ENCODE results near the gene NLRP5. TPM values are rescaled to one million over a fixed set of nuclear protein-coding genes. Genes with fewer than 3 reads are reported as not detected.

Gene NLRP5
- total and polyA plus RNA-seq, 2 experiments from 2014 or later = not detected

GRCh38 chr19:56110515-56111448 is 124.2 kb downstream of the NLRP5 start:
- TF ChIP-seq EZH2 (IDR thresholded peaks at IDR 0.05; ENCODE audit: insufficient read depth, poor library complexity, severe bottlenecking) (no peak), EZH2phosphoT487 (IDR thresholded peaks at IDR 0.05; ENCODE audit: insufficient read depth, low read depth) (no peak)
- DNase-seq = no peak
- Histone ChIP-seq H3K4me2 (ENCODE audit: unreplicated experiment) (no peak overlapping the region), H3K27ac (no peak overlapping the region), H3K27me3 (replicated peaks; ENCODE audit: insufficient read depth) (no peaks in the 10 kb centered on the region), H3K9me2 (ENCODE audit: insufficient read depth) (no peaks in the 10 kb centered on the region), H2AFZ (no peak overlapping the region), H4K20me1 (ENCODE audit: insufficient read depth) (no peaks in the 10 kb centered on the region; the same call in 1 of the 2 replicates), H3K4me3 (no peak overlapping the region), H3K9ac (no peak overlapping the region), H3K9me3 (ENCODE audit: low read depth) (no peaks in the 10 kb centered on the region), H3F3A (ENCODE audit: insufficient read depth) (no peaks in the 10 kb centered on the region), H3K4me1 (ENCODE audit: insufficient read depth) (peaks cover 13% of the 10 kb centered on the region), H3K79me2 (ENCODE audit: insufficient read depth) (peaks cover 100% of the 10 kb centered on the region), H3K36me3 (ENCODE audit: low read depth) (no peaks in the 10 kb centered on the region)
- 81 to 82% methylated on average over 12 of the region's 12 CpGs for WGBS, 2 experiments (ENCODE audit: low coverage in 1 of 2, low lambda C conversion rate in 2 of 2, missing lambda C conversion rate in 2 of 2)
- in situ Hi-C loops (cut with MboI) = no loop called here

Small RNA genes lying within 50 kb of the gene (small RNA-seq; reads per million reads assigned to genes)
- not detected for gene RF00019 (ENCODE audit: low read depth, low replicate concordance)

Other genes starting within 250 kb of the NLRP5 start
- not detected in 2 replicates for gene NLRP9, start 248.4 kb upstream of the NLRP5 start, total RNA-seq (2014; rRNA removed; shearing (Covaris generic))
- not detected in 2 replicates for gene NLRP9, start 248.4 kb upstream of the NLRP5 start, polyA plus RNA-seq (2016; fragmentation: Nextera tagmentation; extraction: Ambion mirVana)
- gene RFPL4A, start 227.7 kb upstream of the NLRP5 start, total RNA-seq (2014; rRNA removed; shearing (Covaris generic)) = not detected in 2 replicates
- not detected in 2 replicates for gene RFPL4A, start 227.7 kb upstream of the NLRP5 start, polyA plus RNA-seq (2016; fragmentation: Nextera tagmentation; extraction: Ambion mirVana)
- gene RFPL4AL1, start 217.7 kb upstream of the NLRP5 start, total RNA-seq (2014; rRNA removed; shearing (Covaris generic)) = not detected in 2 replicates
- gene RFPL4AL1, start 217.7 kb upstream of the NLRP5 start, polyA plus RNA-seq (2016; fragmentation: Nextera tagmentation; extraction: Ambion mirVana) = not detected in 2 replicates
- gene NLRP11, start 154.8 kb upstream of the NLRP5 start, total RNA-seq (2014; rRNA removed; shearing (Covaris generic)) = not detected in 2 replicates
- not detected in 2 replicates for gene NLRP11, start 154.8 kb upstream of the NLRP5 start, polyA plus RNA-seq (2016; fragmentation: Nextera tagmentation; extraction: Ambion mirVana)
- gene NLRP4, start 150.2 kb upstream of the NLRP5 start, total RNA-seq (2014; rRNA removed; shearing (Covaris generic)) = not detected in 2 replicates
- not detected in 2 replicates for gene NLRP4, start 150.2 kb upstream of the NLRP5 start, polyA plus RNA-seq (2016; fragmentation: Nextera tagmentation; extraction: Ambion mirVana)
- not detected in 2 replicates for gene NLRP13, start 54.4 kb upstream of the NLRP5 start, total RNA-seq (2014; rRNA removed; shearing (Covaris generic))
- gene NLRP13, start 54.4 kb upstream of the NLRP5 start, polyA plus RNA-seq (2016; fragmentation: Nextera tagmentation; extraction: Ambion mirVana) = not detected in 2 replicates
- gene NLRP8, start 38.9 kb upstream of the NLRP5 start, total RNA-seq (2014; rRNA removed; shearing (Covaris generic)) = not detected in 2 replicates
- not detected in 2 replicates for gene NLRP8, start 38.9 kb upstream of the NLRP5 start, polyA plus RNA-seq (2016; fragmentation: Nextera tagmentation; extraction: Ambion mirVana)
- gene ZNF787, start 134.5 kb downstream of the NLRP5 start, total RNA-seq (2014; rRNA removed; shearing (Covaris generic)) = 19.5 and 21.4 TPM in 2 replicates
- gene ZNF787, start 134.5 kb downstream of the NLRP5 start, polyA plus RNA-seq (2016; fragmentation: Nextera tagmentation; extraction: Ambion mirVana) = 1.5 and 1.7 TPM in 2 replicates
- 21.8 and 25.3 TPM in 2 replicates for gene ZNF444, start 154.5 kb downstream of the NLRP5 start, total RNA-seq (2014; rRNA removed; shearing (Covaris generic))
- gene ZNF444, start 154.5 kb downstream of the NLRP5 start, polyA plus RNA-seq (2016; fragmentation: Nextera tagmentation; extraction: Ambion mirVana) = 7.7 and 9.6 TPM in 2 replicates
- not detected in 2 replicates for gene GALP, start 189.2 kb downstream of the NLRP5 start, total RNA-seq (2014; rRNA removed; shearing (Covaris generic))
- gene GALP, start 189.2 kb downstream of the NLRP5 start, polyA plus RNA-seq (2016; fragmentation: Nextera tagmentation; extraction: Ambion mirVana) = not detected in 2 replicates
- gene ZSCAN5B, start 211.0 kb downstream of the NLRP5 start, total RNA-seq (2014; rRNA removed; shearing (Covaris generic)) = not detected in 2 replicates
- gene ZSCAN5B, start 211.0 kb downstream of the NLRP5 start, polyA plus RNA-seq (2016; fragmentation: Nextera tagmentation; extraction: Ambion mirVana) = not detected in 2 replicates
- not detected in 2 replicates for gene ZSCAN5C, start 215.5 kb downstream of the NLRP5 start, total RNA-seq (2014; rRNA removed; shearing (Covaris generic))
- gene ZSCAN5C, start 215.5 kb downstream of the NLRP5 start, polyA plus RNA-seq (2016; fragmentation: Nextera tagmentation; extraction: Ambion mirVana) = not detected in 2 replicates

Data from GM23248 (cell line).